NCI-H2107 (cell line): ENCODE data around the gene ZNF512.

Source experiments
- DNase-seq: peaks from one replicate; lab custom pipeline; 2025; lab: John Stamatoyannopoulos, UW

Gene ZNF512

GRCh38 chr2:27638037-27638637, 55.3 kb downstream of the ZNF512 start:
- DNase-seq = no peak

- DNase-seq = no peak
Observed at GRCh38 chr2:27638709-27639108, 55.9 kb downstream of the ZNF512 start.

GRCh38 chr2:27640722-27641245, 57.9 kb downstream of the ZNF512 start:
- no peak for DNase-seq

- DNase-seq = no peak
Observed at GRCh38 chr2:27645197-27645596, 62.4 kb downstream of the ZNF512 start.

- no peak for DNase-seq
Observed at GRCh38 chr2:27647289-27647688, 64.4 kb downstream of the ZNF512 start.

GRCh38 chr2:27647737-27648136, 64.9 kb downstream of the ZNF512 start:
- DNase-seq = no peak

GRCh38 chr2:27651056-27651455, 68.2 kb downstream of the ZNF512 start:
- no peak for DNase-seq

GRCh38 chr2:27652341-27652740, 69.5 kb downstream of the ZNF512 start:
- no peak for DNase-seq

- DNase-seq = no peak
Observed at GRCh38 chr2:27652790-27653189, 69.9 kb downstream of the ZNF512 start.

GRCh38 chr2:27653397-27653796, 70.6 kb downstream of the ZNF512 start:
- DNase-seq = no peak

- DNase-seq = no peak
Observed at GRCh38 chr2:27655155-27655951, 72.5 kb downstream of the ZNF512 start.

- DNase-seq = no peak
Observed at GRCh38 chr2:27661371-27661770, 78.5 kb downstream of the ZNF512 start.

GRCh38 chr2:27663285-27664153, 80.7 kb downstream of the ZNF512 start, which contains the start of the genes SLC4A1AP and SUPT7L:
SLC4A1AP (plus strand) TSS chr2:27663889; CDS start chr2:27663915, 26 bp downstream.
SUPT7L (minus strand) TSS chr2:27663614; CDS start chr2:27662192, 1,422 bp downstream.
- DNase-seq = peak; percentile 75

- DNase-seq = no peak
Observed at GRCh38 chr2:27664154-27664574, 81.3 kb downstream of the ZNF512 start.

GRCh38 chr2:27664622-27665363, 82.0 kb downstream of the ZNF512 start:
- no peak for DNase-seq

- no peak for DNase-seq
Observed at GRCh38 chr2:27667446-27667845, 84.6 kb downstream of the ZNF512 start.

GRCh38 chr2:27671235-27671634, 88.4 kb downstream of the ZNF512 start:
- no peak for DNase-seq
